ENCODE data around the gene PTPRK. TPM values are rescaled to one million over a fixed set of nuclear protein-coding genes. Genes with fewer than 3 reads are reported as not detected.

The PTPRK gene
- total RNA-seq, 4 donors from 2014 or later, result 10.3 to 36.0 (median 20.5) TPM

GRCh38 chr6:128053109-128053508, 467.3 kb downstream of the PTPRK start:
- TF ChIP-seq CTCF (IDR thresholded peaks at IDR 0.05) (no peak), POLR2A (IDR thresholded peaks at IDR 0.05) (no peak)
- 90 to 94% methylated on average over 4 to 5 of the region's 5 CpGs for WGBS, 2 donors
- DNase-seq, result no peak

DNA sequence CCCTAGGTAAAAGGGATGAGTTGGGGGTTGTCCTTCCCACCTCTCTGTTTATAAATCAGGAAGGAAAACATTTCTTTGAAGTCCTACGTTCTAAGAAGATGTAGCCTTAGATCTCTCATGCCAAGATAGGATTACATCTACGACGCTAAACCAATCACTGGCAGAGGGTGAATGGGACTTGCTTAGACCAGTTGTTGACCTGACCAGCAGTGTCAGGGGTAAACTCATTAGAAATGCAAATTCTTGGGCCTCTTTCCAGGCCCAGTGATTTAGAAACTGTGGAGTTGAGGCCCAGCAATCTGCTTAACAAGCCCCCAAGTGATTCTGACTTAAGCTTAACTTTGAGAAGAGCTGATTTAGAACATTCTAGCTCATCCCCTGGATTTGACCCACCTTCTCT, 472.4 kb downstream of the PTPRK start:
- intact Hi-C loops (cut with DNase I), result no loop called here
- 79 to 97% methylated on average over 3 of the region's 3 CpGs for WGBS, 2 donors
- H3K36me3 ChIP-seq, result peaks cover 0 to 8% (median 0%) of the 10 kb centered on the region in 3 donors

More at GRCh38 chr6:128053109-128053508, 467.3 kb downstream of the PTPRK start:
- no peak overlapping the region for H3K4me3 ChIP-seq
- no peaks in the 10 kb centered on the region for H3K4me1 ChIP-seq
- H3K27ac ChIP-seq, result no peak overlapping the region
- H3K36me3 ChIP-seq, result peaks cover 0 to 16% (median 0%) of the 10 kb centered on the region in 3 donors
- no peaks in the 10 kb centered on the region for H3K9me3 ChIP-seq
- H3K27me3 ChIP-seq, result no peaks in the 10 kb centered on the region
- intact Hi-C loops (cut with DNase I), result no loop called here

DNA sequence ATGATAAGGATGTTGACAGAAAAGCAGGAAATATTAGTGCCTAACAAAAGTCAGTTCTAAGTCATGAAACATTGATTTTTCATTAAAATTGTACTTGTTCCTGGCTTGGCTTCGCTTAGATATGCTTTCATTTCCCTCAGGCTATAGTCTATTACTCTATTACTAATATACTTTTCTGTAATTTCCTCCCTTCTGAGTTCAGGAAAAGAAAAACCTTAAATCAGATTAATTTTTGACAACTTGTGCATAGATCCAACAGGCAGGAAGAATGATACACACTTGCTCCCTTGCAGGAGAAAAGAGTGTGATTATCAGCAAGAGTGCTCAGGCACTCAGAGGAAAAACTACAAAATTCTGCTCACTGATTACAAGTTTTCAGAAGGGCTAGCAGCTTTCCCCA, 474.4 kb downstream of the PTPRK start:
- TF ChIP-seq CTCF (IDR thresholded peaks at IDR 0.05) (no peak), POLR2A (IDR thresholded peaks at IDR 0.05) (no peak)
- Histone ChIP-seq H3K27ac (no peak overlapping the region), H3K4me3 (no peak overlapping the region), H3K4me1 (no peaks in the 10 kb centered on the region), H3K9me3 (no peaks in the 10 kb centered on the region), H3K36me3 (peaks cover 0 to 8% (median 0%) of the 10 kb centered on the region in 3 donors), H3K27me3 (no peaks in the 10 kb centered on the region)
- DNase-seq, result no peak
- intact Hi-C loops (cut with DNase I), result no loop called here
- WGBS, 2 donors, result 48 to 60% methylated on average over 1 of the region's 1 CpG

More for the DNA sequence above, 472.4 kb downstream of the PTPRK start:
- DNase-seq, result no peak
- H3K9me3 ChIP-seq, result no peaks in the 10 kb centered on the region
- TF ChIP-seq CTCF (IDR thresholded peaks at IDR 0.05) (no peak), POLR2A (IDR thresholded peaks at IDR 0.05) (no peak)
- H3K27me3 ChIP-seq, result no peaks in the 10 kb centered on the region
- no peak overlapping the region for H3K27ac ChIP-seq
- H3K4me3 ChIP-seq, result no peak overlapping the region
- no peaks in the 10 kb centered on the region for H3K4me1 ChIP-seq

DNA sequence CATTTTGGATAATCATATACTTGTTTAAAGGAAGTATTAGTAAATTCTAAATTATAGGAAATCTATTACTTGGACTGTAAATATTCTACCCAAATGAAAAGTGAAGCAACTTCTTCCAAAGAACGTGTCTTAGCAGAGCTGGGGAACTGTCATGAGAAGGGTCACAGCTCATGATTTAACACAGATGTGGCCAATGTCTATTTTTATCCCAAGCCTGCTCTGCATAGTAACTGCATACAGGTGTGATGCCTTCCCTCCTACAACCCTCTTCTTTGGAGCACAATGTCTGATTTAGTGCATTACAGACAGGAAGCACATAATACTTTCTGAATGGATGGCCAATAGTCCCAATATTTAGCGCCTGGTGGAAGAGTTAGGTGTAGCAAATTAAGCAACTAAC, 480.9 kb downstream of the PTPRK start:
- no peaks in the 10 kb centered on the region for H3K4me1 ChIP-seq

More for the DNA sequence above, 480.9 kb downstream of the PTPRK start:
- intact Hi-C loops (cut with DNase I), result no loop called here
- TF ChIP-seq POLR2A (IDR thresholded peaks at IDR 0.05) (no peak), CTCF (IDR thresholded peaks at IDR 0.05) (no peak)
- Histone ChIP-seq H3K27me3 (no peaks in the 10 kb centered on the region), H3K27ac (no peak overlapping the region), H3K36me3 (no peaks in the 10 kb centered on the region), H3K4me3 (no peak overlapping the region), H3K9me3 (no peaks in the 10 kb centered on the region)
- whole genome bisulfite sequencing, 2 donors, result 74 to 81% methylated on average over 2 of the region's 2 CpGs
- no peak for DNase-seq
